ENCODE results near the gene CERS3. TPM values are rescaled to one million over a fixed set of nuclear protein-coding genes. Genes with fewer than 3 reads are reported as not detected.

CERS3 gene
- total and polyA plus RNA-seq, 4 donors: 0.10 to 0.23 (median 0.12) TPM; not detected in 1

GRCh38 chr15:100560323-100560722 is 31.6 kb upstream of the CERS3 start:
- no peaks in the 10 kb centered on the region for H3K4me1 ChIP-seq (ENCODE audit: control insufficient read depth in 5 of 5, insufficient read depth in 5 of 5, low read length in 5 of 5)
- H3K4me3 ChIP-seq: no peak overlapping the region
- ATAC-seq (ENCODE audit: insufficient read depth, low FRiP score) (no peak), DNase-seq (no peak)
- H3K27me3 ChIP-seq (ENCODE audit: control insufficient read depth in 3 of 3, insufficient read depth in 3 of 3, low read length in 2 of 3): no peaks in the 10 kb centered on the region
- H3K9ac ChIP-seq (ENCODE audit: insufficient read depth in 1 of 2, low read length in 2 of 2): no peak overlapping the region
- H3K36me3 ChIP-seq (ENCODE audit: control insufficient read depth in 4 of 4, insufficient read depth in 4 of 4, low read length in 4 of 4): no peaks in the 10 kb centered on the region
- TF ChIP-seq, protein P1, sequence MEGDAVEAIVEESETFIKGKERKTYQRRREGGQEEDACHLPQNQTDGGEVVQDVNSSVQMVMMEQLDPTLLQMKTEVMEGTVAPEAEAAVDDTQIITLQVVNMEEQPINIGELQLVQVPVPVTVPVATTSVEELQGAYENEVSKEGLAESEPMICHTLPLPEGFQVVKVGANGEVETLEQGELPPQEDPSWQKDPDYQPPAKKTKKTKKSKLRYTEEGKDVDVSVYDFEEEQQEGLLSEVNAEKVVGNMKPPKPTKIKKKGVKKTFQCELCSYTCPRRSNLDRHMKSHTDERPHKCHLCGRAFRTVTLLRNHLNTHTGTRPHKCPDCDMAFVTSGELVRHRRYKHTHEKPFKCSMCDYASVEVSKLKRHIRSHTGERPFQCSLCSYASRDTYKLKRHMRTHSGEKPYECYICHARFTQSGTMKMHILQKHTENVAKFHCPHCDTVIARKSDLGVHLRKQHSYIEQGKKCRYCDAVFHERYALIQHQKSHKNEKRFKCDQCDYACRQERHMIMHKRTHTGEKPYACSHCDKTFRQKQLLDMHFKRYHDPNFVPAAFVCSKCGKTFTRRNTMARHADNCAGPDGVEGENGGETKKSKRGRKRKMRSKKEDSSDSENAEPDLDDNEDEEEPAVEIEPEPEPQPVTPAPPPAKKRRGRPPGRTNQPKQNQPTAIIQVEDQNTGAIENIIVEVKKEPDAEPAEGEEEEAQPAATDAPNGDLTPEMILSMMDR (IDR thresholded peaks at IDR 0.05; ENCODE audit: control extremely low read depth, extremely low read depth): no peak
- H3K27ac ChIP-seq (ENCODE audit: low read depth in 1 of 2, low read length in 1 of 2): no peak overlapping the region
- no peaks in the 10 kb centered on the region for H3K9me3 ChIP-seq (ENCODE audit: control insufficient read depth in 4 of 4, insufficient read depth in 3 of 4, low read length in 3 of 4)

GRCh38 chr15:100559330-100559729 is 30.6 kb upstream of the CERS3 start:
- TF ChIP-seq, protein P1 (IDR thresholded peaks at IDR 0.05; ENCODE audit: control extremely low read depth, extremely low read depth): no peak
- H3K36me3 ChIP-seq (ENCODE audit: control insufficient read depth in 4 of 4, insufficient read depth in 4 of 4, low read length in 4 of 4): no peaks in the 10 kb centered on the region
- H3K27ac ChIP-seq (ENCODE audit: low read depth in 1 of 2, low read length in 1 of 2): no peak overlapping the region
- H3K4me3 ChIP-seq: no peak overlapping the region
- 57 to 80% methylated on average over 2 of the region's 2 CpGs for WGBS, 2 donors
- DNase-seq: peak; percentile 34 to 80 (median 75)
- no peaks in the 10 kb centered on the region for H3K4me1 ChIP-seq (ENCODE audit: control insufficient read depth in 5 of 5, insufficient read depth in 5 of 5, low read length in 5 of 5)
- no peak overlapping the region for H3K9ac ChIP-seq (ENCODE audit: insufficient read depth in 1 of 2, low read length in 2 of 2)
- no peaks in the 10 kb centered on the region for H3K9me3 ChIP-seq (ENCODE audit: control insufficient read depth in 4 of 4, insufficient read depth in 3 of 4, low read length in 3 of 4)
- peak; percentile 41 for ATAC-seq (ENCODE audit: insufficient read depth, low FRiP score)
- H3K27me3 ChIP-seq (ENCODE audit: control insufficient read depth in 3 of 3, insufficient read depth in 3 of 3, low read length in 2 of 3): no peaks in the 10 kb centered on the region

DNA sequence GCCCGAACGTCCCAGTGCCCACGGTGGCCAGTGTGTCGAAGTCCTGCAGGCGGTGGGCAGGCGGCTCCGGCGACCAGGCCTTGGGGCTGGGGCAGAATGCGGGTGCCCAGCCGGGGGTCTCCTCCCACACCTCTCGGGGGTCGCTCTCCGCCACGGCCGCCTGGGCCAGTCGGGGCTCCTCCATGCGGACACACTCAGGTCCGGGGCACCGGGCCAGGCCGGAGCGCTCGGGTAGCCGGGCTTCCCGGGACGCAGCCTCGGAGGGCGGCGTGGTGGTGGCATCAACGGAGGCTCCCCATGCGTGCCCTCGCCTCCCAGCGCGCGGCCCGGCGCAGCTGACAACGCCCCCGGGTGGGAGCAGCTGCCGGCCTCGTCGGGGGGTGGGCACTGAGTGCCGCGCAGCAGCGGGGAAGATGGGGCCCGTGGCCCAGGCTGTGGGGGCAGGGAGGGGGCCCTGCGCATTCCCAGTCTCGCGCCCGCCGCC is 30.1 kb upstream of the CERS3 start:
- Histone ChIP-seq H3K9me3 (ENCODE audit: control insufficient read depth in 4 of 4, insufficient read depth in 3 of 4, low read length in 3 of 4) (peaks cover 0 to 4% (median 0%) of the 10 kb centered on the region in 4 donors), H3K36me3 (ENCODE audit: control insufficient read depth in 4 of 4, insufficient read depth in 4 of 4, low read length in 4 of 4) (no peaks in the 10 kb centered on the region), H3K27ac (ENCODE audit: low read depth in 1 of 2, low read length in 1 of 2) (no peak overlapping the region), H3K27me3 (ENCODE audit: control insufficient read depth in 3 of 3, insufficient read depth in 3 of 3, low read length in 2 of 3) (no peaks in the 10 kb centered on the region), H3K4me1 (ENCODE audit: control insufficient read depth in 5 of 5, insufficient read depth in 5 of 5, low read length in 5 of 5) (no peaks in the 10 kb centered on the region), H3K9ac (ENCODE audit: insufficient read depth in 1 of 2, low read length in 2 of 2) (no peak overlapping the region), H3K4me3 (no peak overlapping the region)
- TF ChIP-seq, protein P1 (IDR thresholded peaks at IDR 0.05; ENCODE audit: control extremely low read depth, extremely low read depth): no peak
- ATAC-seq (ENCODE audit: insufficient read depth, low FRiP score): no peak
- no peak for DNase-seq
- WGBS, 2 donors: 94 to 95% methylated on average over 50 of the region's 50 CpGs

GRCh38 chr15:100553468-100553867 is 24.7 kb upstream of the CERS3 start:
- Histone ChIP-seq H3K27me3 (ENCODE audit: control insufficient read depth in 3 of 3, insufficient read depth in 3 of 3, low read length in 2 of 3) (no peaks in the 10 kb centered on the region), H3K9me3 (ENCODE audit: control insufficient read depth in 4 of 4, insufficient read depth in 3 of 4, low read length in 3 of 4) (peaks cover 0 to 5% (median 0%) of the 10 kb centered on the region in 4 donors), H3K36me3 (ENCODE audit: control insufficient read depth in 4 of 4, insufficient read depth in 4 of 4, low read length in 4 of 4) (no peaks in the 10 kb centered on the region), H3K27ac (ENCODE audit: low read depth in 1 of 2, low read length in 1 of 2) (no peak overlapping the region), H3K9ac (ENCODE audit: insufficient read depth in 1 of 2, low read length in 2 of 2) (no peak overlapping the region), H3K4me3 (no peak overlapping the region), H3K4me1 (ENCODE audit: control insufficient read depth in 5 of 5, insufficient read depth in 5 of 5, low read length in 5 of 5) (no peaks in the 10 kb centered on the region)
- 76 to 90% methylated on average over 16 of the region's 16 CpGs for WGBS, 2 donors
- DNase-seq (no peak), ATAC-seq (ENCODE audit: insufficient read depth, low FRiP score) (no peak)
- TF ChIP-seq, protein P1 (IDR thresholded peaks at IDR 0.05; ENCODE audit: control extremely low read depth, extremely low read depth): no peak

Data from lung (tissue), 12 donors.